Activated gamma-delta T cell treated with anti-CD3 and anti-CD28 coated beads, Interleukin-2, amount 50 U/mL, for 16 hours (primary cell): ENCODE data around the gene SPATA2.

Experiments
- DNase-seq: peaks from one replicate; pipeline ENCODE4 v3.0.0-alpha.2; 2020; ENCODE audit warnings: low read depth

The SPATA2 gene

GRCh38 chr20:49929142-49929494, 13.8 kb upstream of the SPATA2 start:
- DNase-seq = no peak

DNA sequence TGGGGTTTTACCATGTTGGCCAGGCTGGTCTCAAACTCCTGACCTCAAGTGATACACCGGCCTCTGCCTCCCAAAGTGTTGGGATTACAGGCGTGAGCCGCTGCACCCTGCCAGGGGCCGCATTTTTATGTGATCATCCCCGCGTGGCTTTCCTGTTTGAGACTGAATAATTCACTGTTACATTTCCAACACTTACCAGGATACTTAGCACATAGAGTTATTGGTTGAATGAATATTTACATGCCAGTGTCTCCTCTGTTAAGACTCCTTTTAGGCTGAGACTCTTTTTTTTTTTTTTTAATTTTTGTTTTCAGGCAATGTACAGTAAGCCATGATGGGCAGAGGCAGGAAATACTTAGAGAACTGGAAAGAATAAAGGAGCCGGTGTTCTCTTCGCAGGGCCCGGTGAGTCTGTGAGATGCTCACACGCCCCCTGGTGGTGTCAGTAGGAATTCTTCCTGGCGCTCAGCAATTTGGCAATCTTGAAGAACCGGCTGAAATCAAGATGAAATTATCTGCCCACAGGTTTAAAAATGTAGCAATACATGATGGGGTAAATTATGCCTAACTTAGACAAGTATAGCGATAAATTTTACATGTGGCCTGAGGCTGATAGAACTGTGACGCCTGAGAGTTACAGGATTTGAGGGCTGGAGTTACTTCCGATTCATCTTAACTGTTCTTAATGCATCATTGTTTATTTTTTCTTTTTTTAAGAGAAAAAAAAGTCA, 13.2 kb upstream of the SPATA2 start:
- peak; percentile 72 for DNase-seq

GRCh38 chr20:49925901-49926454, 10.6 kb upstream of the SPATA2 start:
- no peak for DNase-seq

DNA sequence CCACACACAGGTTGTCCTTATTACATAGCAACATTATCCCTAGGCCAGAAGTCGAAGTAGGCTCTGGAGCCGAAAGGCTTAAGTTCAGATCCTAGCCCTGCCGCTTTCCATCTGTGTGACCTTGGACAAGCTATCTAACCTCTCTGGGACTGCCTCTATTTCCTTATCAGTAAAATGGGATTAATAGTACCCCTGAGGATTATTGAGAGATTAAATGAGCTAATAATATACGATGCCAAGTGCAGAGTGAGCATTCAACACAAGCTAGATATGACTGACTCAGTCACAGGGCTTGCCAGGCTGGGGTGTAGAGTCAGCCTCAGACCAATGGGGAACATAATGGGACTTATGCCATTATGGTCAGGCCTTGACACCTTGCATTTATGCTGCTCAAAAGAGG, 8.9 kb upstream of the SPATA2 start:
- DNase-seq = no peak

GRCh38 chr20:49919461-49919860, 4.1 kb upstream of the SPATA2 start:
- DNase-seq = no peak

- DNase-seq = no peak
Measured at GRCh38 chr20:49919009-49919408, 3.7 kb upstream of the SPATA2 start.

DNA sequence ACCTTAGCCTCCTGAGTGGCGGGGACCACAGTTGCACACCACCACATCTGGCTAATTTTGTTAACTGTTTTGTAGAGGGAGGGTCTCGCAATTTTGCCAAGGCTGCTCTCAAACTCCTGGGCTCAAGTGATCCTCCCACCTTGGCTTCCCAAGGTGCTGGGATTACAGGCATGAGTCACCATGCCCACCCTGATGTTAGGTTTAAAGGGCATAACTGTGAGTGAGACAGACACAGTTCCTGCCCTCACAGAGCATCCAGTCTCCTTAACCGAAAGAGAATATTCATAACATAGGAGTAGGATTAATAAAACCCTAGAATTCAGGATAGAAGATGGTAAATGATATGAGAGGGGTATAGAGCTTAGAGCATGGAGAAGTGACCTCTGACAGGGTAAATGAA, 3.1 kb upstream of the SPATA2 start:
- no peak for DNase-seq

DNA sequence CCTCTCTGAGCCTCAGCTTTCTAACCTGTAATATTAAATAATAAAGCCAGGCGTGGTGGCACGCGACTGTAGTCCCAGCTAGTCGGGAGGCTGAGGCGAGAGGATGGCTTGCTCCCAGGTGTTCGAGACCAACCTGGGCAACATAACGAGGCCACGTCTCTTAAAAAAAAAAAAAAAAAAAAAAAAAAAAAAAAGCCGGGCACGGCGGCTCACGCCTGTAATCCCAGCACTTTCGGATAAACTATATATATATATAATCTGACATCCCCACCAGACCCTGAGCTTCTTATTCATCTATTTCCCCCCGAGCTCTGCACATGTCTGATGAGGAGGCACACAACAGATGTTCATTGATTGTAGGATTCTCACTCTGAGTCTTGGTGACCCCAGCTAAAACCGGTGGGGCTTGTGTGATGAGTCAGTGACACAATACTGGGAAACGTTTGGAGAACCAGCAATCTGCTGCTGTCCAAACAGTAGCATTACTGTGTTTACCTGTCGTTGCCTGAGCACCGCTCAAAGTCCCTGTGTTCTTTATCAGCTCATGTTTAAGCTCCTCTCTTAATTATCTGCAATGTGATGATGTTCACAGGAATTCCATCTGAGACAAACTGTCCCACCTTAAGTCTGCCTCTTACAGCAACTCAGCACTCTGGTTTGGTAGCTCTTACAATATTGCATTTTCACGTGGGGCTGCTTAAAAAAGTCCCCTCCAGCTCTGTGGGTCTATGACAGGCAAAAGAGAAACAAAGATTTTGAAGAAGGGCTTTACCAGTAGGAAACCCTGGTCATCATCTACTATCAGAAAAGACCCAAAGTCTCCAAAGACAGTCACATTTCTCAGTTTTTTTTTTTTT, 1.0 kb upstream of the SPATA2 start:
- DNase-seq = no peak

DNA sequence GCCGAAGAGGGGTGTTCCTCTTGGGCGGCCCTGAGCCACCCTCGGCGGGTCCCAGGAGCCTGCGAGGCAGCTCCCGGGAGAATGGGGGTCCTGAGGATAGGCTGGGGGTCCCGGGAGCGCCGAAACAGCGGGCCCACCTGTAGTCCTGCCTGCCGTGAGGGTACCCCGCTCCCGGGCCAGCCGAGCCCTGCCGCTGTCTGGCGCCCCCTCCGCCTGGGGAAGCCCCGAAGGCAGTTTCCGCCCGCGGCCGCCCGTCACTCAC, 280 bp downstream of the SPATA2 start:
- DNase-seq = no peak

DNA sequence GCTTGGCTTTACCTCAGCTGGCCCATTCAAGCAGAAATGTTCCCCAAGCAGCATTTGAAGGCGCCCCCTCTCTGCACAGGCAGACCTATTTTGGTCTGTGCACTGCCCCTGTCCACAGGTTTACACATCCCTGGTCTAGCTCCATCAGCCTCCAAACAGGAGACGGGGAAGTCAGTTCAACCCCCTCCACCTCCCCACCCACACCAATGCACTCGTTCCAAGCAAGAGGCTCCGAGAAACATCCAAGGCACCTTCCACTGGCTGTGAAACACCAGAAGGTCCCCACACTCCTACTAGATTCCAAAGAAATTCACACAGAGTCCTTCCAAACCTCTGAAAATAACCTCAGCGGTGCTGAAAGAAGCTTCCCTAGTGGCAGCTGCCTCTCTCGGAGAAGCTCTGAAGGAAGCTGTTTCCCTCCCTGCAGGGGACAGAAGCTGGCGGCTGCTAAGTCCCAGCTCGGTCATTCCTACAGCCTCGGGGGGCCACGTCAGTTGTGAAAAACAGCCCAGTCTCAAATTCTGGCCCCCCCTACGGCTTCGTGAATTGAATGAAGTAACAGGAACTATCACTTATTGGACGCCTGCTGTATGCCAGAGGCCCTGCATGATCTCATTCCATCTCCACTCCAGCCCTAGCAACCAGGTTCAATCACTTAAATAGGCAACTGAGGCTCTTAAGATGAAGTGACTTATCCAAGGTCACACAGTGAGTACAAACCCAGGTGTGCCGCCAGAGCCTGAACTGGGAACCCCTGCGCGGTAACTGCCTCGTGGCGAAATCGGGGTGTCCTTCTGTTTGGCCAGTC, 815 bp downstream of the SPATA2 start:
- no peak for DNase-seq

DNA sequence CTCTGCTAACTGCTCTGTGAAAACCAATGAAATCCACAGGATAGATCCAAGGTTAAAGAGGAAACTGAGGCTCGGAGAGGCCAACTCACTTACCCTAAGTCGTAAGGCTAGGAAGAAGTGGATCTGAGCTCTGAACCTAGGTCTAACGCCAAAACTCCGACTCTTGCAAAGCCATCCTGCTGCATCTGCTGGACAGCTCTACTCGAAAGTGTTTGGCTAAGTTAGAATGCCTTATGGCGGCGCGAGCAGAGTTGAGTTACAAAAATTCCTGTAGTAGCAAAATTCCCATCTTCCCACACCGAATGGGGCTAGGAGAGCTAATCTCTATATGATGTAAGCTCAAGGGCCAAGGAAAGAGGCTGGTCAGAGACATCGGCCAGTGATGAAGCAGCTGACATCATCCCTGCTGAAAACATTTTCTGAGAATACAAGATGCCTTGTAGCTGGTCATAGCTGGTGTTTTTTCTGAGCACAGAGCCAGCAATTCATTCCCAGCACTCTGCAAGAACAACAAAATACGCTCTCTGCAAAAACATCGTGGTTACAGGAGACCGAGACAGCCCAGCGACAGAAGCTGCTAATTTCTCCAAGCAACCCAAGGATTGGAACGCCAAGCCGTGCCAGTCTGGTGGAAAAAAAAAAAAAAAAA, 1.8 kb downstream of the SPATA2 start:
- no peak for DNase-seq

- no peak for DNase-seq
Measured at GRCh38 chr20:49910340-49910706, 5.0 kb downstream of the SPATA2 start.

- DNase-seq = no peak
Measured at GRCh38 chr20:49909499-49910339, 5.6 kb downstream of the SPATA2 start.

- no peak for DNase-seq
Measured at GRCh38 chr20:49908258-49908565, 7.1 kb downstream of the SPATA2 start.

GRCh38 chr20:49907405-49908257, 7.7 kb downstream of the SPATA2 start:
- DNase-seq = no peak

GRCh38 chr20:49906615-49907154, 8.6 kb downstream of the SPATA2 start:
- DNase-seq = no peak

GRCh38 chr20:49906101-49906604, 9.2 kb downstream of the SPATA2 start:
- no peak for DNase-seq

DNA sequence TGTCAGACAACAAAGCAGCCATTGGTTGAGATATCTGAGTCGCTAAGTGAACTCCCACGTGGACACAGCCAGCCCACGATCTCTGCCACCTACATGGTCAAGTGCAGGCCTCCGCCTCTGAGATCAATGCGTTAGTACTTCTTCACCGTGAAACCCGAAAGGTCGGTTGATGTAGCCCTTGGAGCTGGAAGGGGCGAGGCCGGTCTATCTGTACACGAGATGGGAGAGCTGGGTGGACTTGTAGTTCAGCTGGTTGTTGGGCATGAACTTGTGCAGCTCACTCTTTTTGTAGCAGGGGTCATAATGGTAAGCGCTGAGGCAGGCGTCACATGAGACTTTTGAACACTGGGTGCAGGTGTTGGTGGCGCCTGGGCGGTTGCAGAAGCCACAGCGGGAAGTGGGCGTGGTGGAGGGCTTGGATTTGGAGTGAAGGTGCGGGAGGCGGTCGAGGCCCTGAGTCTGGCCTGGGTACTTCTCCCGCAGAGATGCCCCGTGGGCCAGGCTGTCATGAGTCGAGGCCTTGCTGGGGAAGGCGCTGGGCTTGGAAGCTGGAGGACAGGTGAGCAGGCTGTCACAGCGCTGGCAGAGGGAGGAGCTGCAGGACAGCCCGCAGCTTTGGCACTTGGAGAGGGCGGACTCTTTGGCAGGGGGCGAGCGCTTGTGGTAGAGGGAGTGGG, 9.8 kb downstream of the SPATA2 start:
- DNase-seq = no peak

DNA sequence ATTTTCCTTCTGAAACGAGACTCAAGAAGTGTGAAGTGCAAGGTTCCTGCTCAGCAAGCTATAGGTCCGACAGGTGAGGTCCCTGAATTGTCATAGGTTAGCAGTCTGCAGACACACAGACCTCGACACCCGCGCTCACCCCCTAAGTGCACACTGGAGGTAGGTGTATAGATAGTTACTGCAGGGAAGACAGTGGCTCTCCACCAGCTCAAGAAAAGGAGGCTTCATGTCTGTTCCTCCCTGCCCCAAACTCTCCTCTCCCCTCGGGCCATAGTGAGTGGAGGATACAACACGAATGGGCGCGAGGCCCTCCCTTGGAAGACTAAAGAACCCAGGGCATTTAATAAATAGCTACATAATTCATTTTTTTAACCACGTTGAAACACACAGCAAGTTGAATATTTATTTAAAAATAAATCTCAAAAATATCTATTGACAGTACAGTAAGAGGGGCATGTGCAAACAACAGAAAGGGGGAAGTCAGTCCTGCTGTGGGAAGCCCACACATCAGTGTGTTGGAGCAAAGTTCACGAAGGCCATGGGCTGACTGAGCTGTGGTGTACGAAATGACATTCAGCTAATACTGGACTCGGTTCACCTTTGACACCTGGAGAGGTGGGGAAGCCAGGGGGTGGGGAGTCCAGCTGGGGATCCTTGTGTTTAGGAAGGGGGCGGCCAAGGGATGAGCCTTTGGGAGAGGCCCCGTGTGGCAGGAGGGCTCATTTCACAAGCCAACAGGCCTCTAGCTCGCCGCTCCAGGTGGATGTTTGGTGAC, 10.7 kb downstream of the SPATA2 start:
- DNase-seq = no peak
